Pancreas (tissue), 10 donors: Measurements from ENCODE around the gene XCL1. TPM values are rescaled to one million over a fixed set of nuclear protein-coding genes. Genes with fewer than 3 reads are reported as not detected.
A peak's percentile ranks its signal among the peaks of the same experiment; 100 is the strongest.

Source experiments
- ATAC-seq, 4 donors: fragments of 200-7000 bp; cut with Tn5 transposase; one replicate each; pipeline versions ENCODE4 v1.8.0 to v1.9.1; 2020; ENCODE audit warnings: mild to moderate bottlenecking in 4 of 4, moderate library complexity in 4 of 4
- DNase-seq, 6 donors: peaks; one replicate each; pipeline ENCODE4 v3.0.0-alpha.2; 2020
- FAIRE-seq: peaks from 2 replicates; lab custom pipeline; 2012; peaks lifted over from hg19 to GRCh38; lab: Jason Lieb, UNC
- H3K27ac ChIP-seq, 4 donors: fragments of 200-600 bp; sonication (generic); 1 replicate in 3 of 4; 2 replicates in 1 of 4; pipeline versions ENCODE4 v1.5.0 to v1.8.0; 2020
- H3K27me3 ChIP-seq, 4 donors: fragments of 200-600 bp; one replicate each; pipeline ENCODE4 v1.8.0; 2021
- H3K36me3 ChIP-seq, 3 donors: fragments of 200-600 bp; sonication (generic) in 1 of 3; one replicate each; pipeline versions ENCODE4 v1.5.0 to v1.8.0; 2020 to 2021
- H3K4me1 ChIP-seq, 3 donors: fragments of 200-600 bp; one replicate each; pipeline ENCODE4 v1.8.0; 2021
- H3K4me3 ChIP-seq, 4 donors: fragments of 200-600 bp; sonication (generic) in 2 of 4; one replicate each; pipeline versions ENCODE4 v1.5.0 to v1.8.0; 2020 to 2021
- H3K9me3 ChIP-seq, 4 donors: fragments of 200-600 bp; one replicate each; pipeline ENCODE4 v1.8.0; 2021
- WGBS, 2 donors: extraction: QIAGEN DNeasy Blood & Tissue Kit; methylation state at CpG; one replicate each; pipeline ENCODE4 v1.1.7; 2013; 5-methylcytosine and 5-hydroxymethylcytosine counted together
- intact Hi-C, 3 donors: fragments of 100-400 bp; cut with DNase I; formaldehyde crosslinking; loops; one replicate each; pipeline versions ENCODE4 v1.11.1 to v1.14.2; 2022
- polyA plus RNA-seq, 2 donors: library from polyadenylated mRNA; stranded (reverse); fragments of 200-250 nt; gene quantifications; one replicate each; pipeline ENCODE4 v1.2.3, GENCODE V29; 2013
- total RNA-seq, 6 donors: library from RNA; stranded (reverse); fragmentation: NEBNext Ultra II Directional in 4 of 6; extraction: Animal tissue kit (Norgen Biotek cat#: 25700) in 4 of 6; gene quantifications; one replicate each; pipeline versions ENCODE4 v1.2.1 to v1.2.4, GENCODE V29; 2021 to 2023
- TF ChIP-seq, protein P1 (sequence below), 4 donors: fragments of 200-600 bp; sonication (generic) in 3 of 4; IDR thresholded peaks; one replicate each; pipeline versions ENCODE4 v1.5.0 to v1.8.0; 2021; ENCODE audit warnings: antibody characterized with exemption in 4 of 4
- donor health status: healthy with polysubstance abuse.
- donor health status: DM: no; HTN: no; CAD: no; lungs with moderate emphysema.
- donor health status: DM: no; HTN: no; CAD: no.
- donor health status: control.
- donor health status: control.
- donor health status: Bipolar disorder and iron deficiency.
- donor health status: DM: yes; HTN: yes; CAD: no.
- donor health status: DM: no; HTN: no; CAD: no.
- donor health status: DM: no; HTN: no; CAD: no.
- donor health status: DM: yes; HTN: yes; CAD: no.

Gene XCL1
- total and polyA plus RNA-seq, 8 donors: 0.09 to 0.28 (median 0.14) TPM; not detected in 5

DNA sequence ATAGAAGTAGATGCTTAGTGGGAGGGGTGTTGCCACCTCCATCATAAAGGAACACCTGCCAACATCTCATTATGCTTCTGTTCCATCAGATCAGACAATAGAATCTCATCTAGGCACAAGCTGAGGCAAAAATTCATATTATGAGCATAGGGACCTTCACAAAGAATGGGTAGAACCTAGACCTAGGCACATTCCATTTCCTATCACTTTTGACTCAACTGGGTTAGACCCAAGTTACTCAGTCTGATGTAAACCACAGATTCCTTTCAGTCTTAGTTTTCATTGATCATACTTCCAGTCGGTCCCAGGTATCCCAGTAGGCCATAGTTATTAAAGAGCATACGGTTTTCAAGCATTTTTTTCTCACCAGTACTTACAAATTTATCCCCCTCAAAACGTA is 21.7 kb downstream of the XCL1 start:
- Histone ChIP-seq H3K9me3 (no peaks in the 10 kb centered on the region), H3K4me3 (no peak overlapping the region), H3K27me3 (no peaks in the 10 kb centered on the region), H3K36me3 (no peaks in the 10 kb centered on the region), H3K27ac (no peak overlapping the region), H3K4me1 (no peaks in the 10 kb centered on the region)
- 56 to 62% methylated on average over 3 of the region's 3 CpGs for WGBS, 2 donors
- DNase-seq (no peak), ATAC-seq (no peak), FAIRE-seq (no peak)
- intact Hi-C loops: no loop called here
- TF ChIP-seq, protein P1, sequence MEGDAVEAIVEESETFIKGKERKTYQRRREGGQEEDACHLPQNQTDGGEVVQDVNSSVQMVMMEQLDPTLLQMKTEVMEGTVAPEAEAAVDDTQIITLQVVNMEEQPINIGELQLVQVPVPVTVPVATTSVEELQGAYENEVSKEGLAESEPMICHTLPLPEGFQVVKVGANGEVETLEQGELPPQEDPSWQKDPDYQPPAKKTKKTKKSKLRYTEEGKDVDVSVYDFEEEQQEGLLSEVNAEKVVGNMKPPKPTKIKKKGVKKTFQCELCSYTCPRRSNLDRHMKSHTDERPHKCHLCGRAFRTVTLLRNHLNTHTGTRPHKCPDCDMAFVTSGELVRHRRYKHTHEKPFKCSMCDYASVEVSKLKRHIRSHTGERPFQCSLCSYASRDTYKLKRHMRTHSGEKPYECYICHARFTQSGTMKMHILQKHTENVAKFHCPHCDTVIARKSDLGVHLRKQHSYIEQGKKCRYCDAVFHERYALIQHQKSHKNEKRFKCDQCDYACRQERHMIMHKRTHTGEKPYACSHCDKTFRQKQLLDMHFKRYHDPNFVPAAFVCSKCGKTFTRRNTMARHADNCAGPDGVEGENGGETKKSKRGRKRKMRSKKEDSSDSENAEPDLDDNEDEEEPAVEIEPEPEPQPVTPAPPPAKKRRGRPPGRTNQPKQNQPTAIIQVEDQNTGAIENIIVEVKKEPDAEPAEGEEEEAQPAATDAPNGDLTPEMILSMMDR (IDR thresholded peaks at IDR 0.05): no peak

DNA sequence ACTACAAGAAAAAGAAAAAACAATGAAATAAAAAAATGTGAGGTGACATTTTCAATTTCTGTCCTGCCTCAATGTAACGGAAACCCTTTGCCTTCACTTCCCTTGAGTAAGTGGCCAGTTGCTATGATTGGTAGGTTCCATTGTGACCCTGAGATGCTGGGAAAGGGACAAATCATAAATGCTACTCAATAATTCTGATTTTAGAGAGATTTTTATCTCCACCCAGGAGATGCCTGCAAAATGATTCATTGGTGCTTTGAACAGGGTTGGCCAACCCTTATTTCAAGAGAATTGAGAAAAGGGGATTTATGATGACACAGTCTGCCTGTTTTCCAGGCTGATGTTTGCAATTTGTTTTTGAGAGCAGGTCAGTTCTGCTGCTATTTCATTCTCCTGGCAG is 22.5 kb downstream of the XCL1 start:
- ATAC-seq: no peak
- intact Hi-C loops: no loop called here
- Histone ChIP-seq H3K4me3 (no peak overlapping the region), H3K4me1 (no peaks in the 10 kb centered on the region), H3K9me3 (no peaks in the 10 kb centered on the region), H3K36me3 (no peaks in the 10 kb centered on the region), H3K27me3 (no peaks in the 10 kb centered on the region), H3K27ac (no peak overlapping the region)
- TF ChIP-seq, protein P1 (IDR thresholded peaks at IDR 0.05): no peak
- no peak for FAIRE-seq
- 95 to 100% methylated on average over 1 of the region's 1 CpG for WGBS, 2 donors
- no peak for DNase-seq

DNA sequence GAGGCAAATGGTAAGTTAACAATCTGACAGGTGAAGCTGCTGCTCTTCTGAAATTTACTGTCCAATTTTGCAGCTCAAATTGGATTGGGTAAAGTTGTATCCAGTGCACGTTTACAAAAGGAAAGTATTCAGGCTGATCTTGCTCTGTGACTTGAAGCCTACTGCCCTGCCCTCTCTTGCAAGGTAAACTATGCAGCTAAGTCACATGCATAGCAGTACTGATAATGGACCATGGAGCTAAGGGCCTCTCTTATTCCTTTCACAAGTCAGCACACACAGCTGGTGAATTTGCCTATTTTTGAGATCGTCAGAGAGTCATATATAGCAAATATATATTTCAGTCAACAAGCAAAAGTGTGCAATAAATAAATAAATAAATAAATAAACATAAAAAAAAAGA is 23.2 kb downstream of the XCL1 start:
- ATAC-seq (no peak), DNase-seq (no peak), FAIRE-seq (no peak)
- H3K36me3 ChIP-seq: no peaks in the 10 kb centered on the region
- no peaks in the 10 kb centered on the region for H3K27me3 ChIP-seq
- TF ChIP-seq, protein P1 (IDR thresholded peaks at IDR 0.05): no peak
- no peak overlapping the region for H3K4me3 ChIP-seq
- WGBS, 2 donors: 39% methylated on average over 2 of the region's 2 CpGs
- no peak overlapping the region for H3K27ac ChIP-seq
- intact Hi-C loops: loop anchor here in 1 of 3 donors (10.0 kb wide), 1 partner anchor 525 kb away; no protein-coding TSS in a partner anchor
- no peaks in the 10 kb centered on the region for H3K9me3 ChIP-seq
- H3K4me1 ChIP-seq: no peaks in the 10 kb centered on the region

DNA sequence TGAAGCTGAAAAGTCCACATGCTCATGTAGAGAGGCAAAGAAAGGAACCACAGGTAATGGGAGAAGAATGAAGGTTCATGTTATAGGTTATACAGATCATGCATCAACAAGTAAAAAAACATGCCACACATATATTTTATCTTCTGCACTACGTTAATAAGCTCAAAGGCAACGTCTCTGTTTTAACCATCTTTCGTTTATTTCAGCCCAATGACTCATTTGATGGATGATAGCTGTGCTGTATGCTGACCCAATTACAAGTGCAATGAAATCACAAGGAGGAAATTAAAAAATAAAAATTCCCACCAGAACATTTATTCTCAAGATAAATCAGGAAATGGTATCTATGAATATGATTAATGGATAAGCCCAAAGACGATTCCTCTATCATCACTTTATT is 24.6 kb downstream of the XCL1 start:
- FAIRE-seq (no peak), DNase-seq (no peak), ATAC-seq (no peak)
- no peaks in the 10 kb centered on the region for H3K9me3 ChIP-seq
- TF ChIP-seq, protein P1 (IDR thresholded peaks at IDR 0.05): no peak
- intact Hi-C loops: loop anchor here in 1 of 3 donors (10.0 kb wide), 1 partner anchor 524 kb away; no protein-coding TSS in a partner anchor
- WGBS, 2 donors: 23 to 39% methylated on average over 4 of the region's 4 CpGs
- peaks cover 0 to 3% (median 0%) of the 10 kb centered on the region in 3 donors for H3K4me1 ChIP-seq
- H3K36me3 ChIP-seq: no peaks in the 10 kb centered on the region
- H3K27ac ChIP-seq: no peak overlapping the region
- no peaks in the 10 kb centered on the region for H3K27me3 ChIP-seq
- H3K4me3 ChIP-seq: no peak overlapping the region

DNA sequence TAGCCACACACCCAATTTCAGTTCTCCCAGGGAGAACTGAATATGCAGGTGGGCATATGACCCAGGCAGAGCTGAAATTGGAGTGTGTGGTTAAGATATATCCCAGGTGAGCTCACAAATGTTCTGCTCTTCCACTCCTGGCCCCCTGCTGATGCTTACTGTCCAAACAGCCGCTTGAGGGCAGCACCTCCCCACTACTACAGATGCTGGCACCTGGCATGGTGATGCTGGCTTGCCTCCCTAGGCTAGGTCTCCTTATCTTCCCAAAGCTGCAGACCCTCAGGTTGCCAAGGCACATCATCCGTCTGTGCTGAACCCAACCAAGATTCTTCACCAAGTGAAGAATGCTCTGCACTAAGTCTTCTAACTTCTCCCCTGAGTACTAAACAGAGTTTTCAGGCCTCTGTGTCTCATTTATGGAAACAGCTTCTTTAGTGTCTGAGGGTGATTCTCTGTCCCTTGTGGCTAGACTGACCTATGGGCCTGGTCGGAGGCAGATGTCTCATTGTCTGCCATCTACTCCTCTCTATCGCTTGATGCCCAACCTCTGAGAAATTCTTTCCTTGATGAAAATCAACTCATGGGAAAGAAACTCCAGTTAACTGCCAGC is 27.2 kb downstream of the XCL1 start:
- no peak overlapping the region for H3K4me3 ChIP-seq
- no peaks in the 10 kb centered on the region for H3K9me3 ChIP-seq
- WGBS, 2 donors: 16 to 21% methylated on average over 4 of the region's 4 CpGs
- ATAC-seq: peak; percentile 95 to 98 (median 96)
- peak; percentile 63 to 86 (median 79) for DNase-seq
- TF ChIP-seq, protein P1 (IDR thresholded peaks at IDR 0.05): peak; percentile 63 to 80 (median 72)
- no peak for FAIRE-seq
- no peak overlapping the region for H3K27ac ChIP-seq
- no peaks in the 10 kb centered on the region for H3K27me3 ChIP-seq
- H3K36me3 ChIP-seq: no peaks in the 10 kb centered on the region
- intact Hi-C loops: loop anchor here in 1 of 3 donors (10.0 kb wide), 1 partner anchor 521 kb away; no protein-coding TSS in a partner anchor
- peaks cover 0 to 8% (median 0%) of the 10 kb centered on the region in 3 donors for H3K4me1 ChIP-seq
